Hepatocyte (in vitro differentiated cells): ENCODE measurements around the gene ECT2. TPM values are rescaled to one million over a fixed set of nuclear protein-coding genes. Genes with fewer than 3 reads are reported as not detected.
A peak's percentile ranks its signal among the peaks of the same experiment; 100 is the strongest.

ENCODE experiments used
- DNase-seq: peaks from one replicate; pipeline ENCODE4 v3.0.0-alpha.2; 2016; ENCODE audit warnings: low spot score
- H2AFZ ChIP-seq: fragments of 200-600 bp; sonication (generic); 2 replicates; pipeline ENCODE4 v1.6.0; 2016; ENCODE audit warnings: antibody characterized with exemption, mild to moderate bottlenecking
- H3K27ac ChIP-seq: fragments of 200-600 bp; sonication (generic); 2 replicates; pipeline ENCODE4 v1.5.1; 2016; ENCODE audit warnings: mild to moderate bottlenecking
- H3K27me3 ChIP-seq: fragments of 200-600 bp; sonication (generic); 2 replicates; pipeline ENCODE4 v1.6.1; 2016
- H3K36me3 ChIP-seq: fragments of 200-600 bp; sonication (generic); replicated peaks from 2 replicates; pipeline ENCODE4 v1.5.1; 2016; ENCODE audit warnings: low read depth; ENCODE audit not compliant: insufficient read depth
- H3K4me1 ChIP-seq: fragments of 200-600 bp; sonication (generic); 2 replicates; pipeline ENCODE4 v1.5.1; 2016; ENCODE audit warnings: mild to moderate bottlenecking, moderate library complexity; ENCODE audit not compliant: insufficient read depth
- H3K4me2 ChIP-seq: fragments of 200-600 bp; sonication (generic); 2 replicates; pipeline ENCODE4 v1.6.0; 2016
- H3K4me3 ChIP-seq: fragments of 200-600 bp; sonication (generic); 2 replicates; pipeline ENCODE4 v1.5.1; 2016; ENCODE audit warnings: mild to moderate bottlenecking
- H3K79me2 ChIP-seq: fragments of 200-600 bp; sonication (generic); 2 replicates; pipeline ENCODE4 v1.6.0; 2017; ENCODE audit warnings: mild to moderate bottlenecking
- H3K9me2 ChIP-seq: fragments of 200-600 bp; sonication (generic); replicated peaks from 2 replicates; pipeline ENCODE4 v1.6.0; 2017; ENCODE audit warnings: mild to moderate bottlenecking; ENCODE audit not compliant: insufficient read depth
- H3K9me3 ChIP-seq: fragments of 200-600 bp; sonication (generic); 2 replicates; pipeline ENCODE4 v1.5.1; 2016; ENCODE audit warnings: low read depth, mild to moderate bottlenecking
- H4K20me1 ChIP-seq: fragments of 200-600 bp; sonication (generic); 2 replicates; pipeline ENCODE4 v1.6.0; 2016; ENCODE audit warnings: mild to moderate bottlenecking; ENCODE audit not compliant: insufficient read depth, poor library complexity, severe bottlenecking
- EZH2 ChIP-seq: fragments of 200-600 bp; sonication (generic); IDR thresholded peaks from 2 replicates; pipeline ENCODE4 v1.6.1; 2016; ENCODE audit warnings: antibody characterized with exemption, mild to moderate bottlenecking, borderline replicate concordance
- EZH2phosphoT487 ChIP-seq: fragments of 200-600 bp; sonication (generic); IDR thresholded peaks from one replicate; pipeline ENCODE4 v1.6.1; 2018; ENCODE audit warnings: antibody characterized with exemption, mild to moderate bottlenecking, low read depth, moderate library complexity; ENCODE audit not compliant: unreplicated experiment, severe bottlenecking
- WGBS: methylation state at CpG from one replicate; pipeline ENCODE4 v1.1.6; 2016; ENCODE audit warnings: low lambda C conversion rate; ENCODE audit errors: missing lambda C conversion rate; 5-methylcytosine and 5-hydroxymethylcytosine counted together
- polyA plus RNA-seq: library from polyadenylated mRNA; unstranded; fragments of >200 nt; fragmentation: Nextera tagmentation; extraction: Ambion mirVana; gene quantifications from 2 replicates; pipeline ENCODE4 v1.2.1, GENCODE V29; 2016
- total RNA-seq: library from RNA; depleted of rRNA; stranded (reverse); fragments of >200 nt; gene quantifications from 2 replicates; pipeline ENCODE4 v1.2.3, GENCODE V29; 2014
- TF ChIP-seq, protein P1 (sequence below): fragments of 200-600 bp; sonication (generic); IDR thresholded peaks from 2 replicates; pipeline ENCODE4 v1.5.1; 2016; ENCODE audit warnings: antibody characterized with exemption, mild to moderate bottlenecking; ENCODE audit not compliant: poor library complexity

Gene ECT2
- total and polyA plus RNA-seq, 2 experiments from 2014 or later, result 9.3 to 16.7 TPM

DNA sequence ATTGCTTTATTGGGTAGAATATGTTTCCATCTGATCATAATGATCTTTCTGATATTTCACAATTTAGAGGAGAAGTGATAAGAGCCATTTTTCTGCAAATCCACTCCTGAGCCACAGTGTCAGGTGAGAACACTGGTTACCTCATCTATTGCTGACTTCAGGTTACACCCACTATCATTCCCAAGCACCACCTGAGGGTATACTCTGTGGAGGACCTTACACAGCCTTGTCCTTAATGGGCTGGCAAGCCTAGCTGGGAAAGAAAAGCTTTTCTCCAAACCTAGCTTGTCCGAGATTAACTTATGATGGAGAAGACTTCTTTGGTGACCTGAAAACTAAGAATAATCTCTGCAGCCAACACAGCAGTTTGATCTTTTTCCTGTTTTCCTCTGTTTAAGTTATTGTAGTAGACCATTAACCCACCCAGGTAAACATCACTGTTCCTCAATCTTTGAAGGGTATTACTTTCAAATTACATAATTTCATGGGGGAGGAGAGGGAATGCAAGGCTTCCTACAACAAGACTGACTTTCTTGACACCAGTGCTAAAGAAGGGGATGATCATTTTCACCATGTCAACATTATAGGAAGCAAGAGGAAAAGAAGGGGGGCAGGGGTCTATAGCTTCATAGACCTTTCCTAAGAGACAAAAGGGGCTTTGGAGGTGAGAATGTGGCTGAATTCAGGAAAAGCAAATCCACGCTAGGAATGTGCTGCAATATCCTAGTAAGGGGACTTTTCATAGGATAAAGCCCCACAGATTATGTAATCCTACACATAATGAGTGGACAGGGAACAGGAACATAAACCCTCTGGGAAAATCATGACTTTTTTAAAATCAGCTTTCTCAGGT, 41.4 kb upstream of the ECT2 start:
- Histone ChIP-seq H3K4me1 (no peaks in the 10 kb centered on the region), H3K4me2 (peak overlapping the region; percentile 89), H2AFZ (no peak overlapping the region), H3K27ac (peak overlapping the region; percentile 59), H3K79me2 (peaks cover 10% of the 10 kb centered on the region), H3K36me3 (no peaks in the 10 kb centered on the region), H4K20me1 (no peaks in the 10 kb centered on the region), H3K27me3 (no peaks in the 10 kb centered on the region), H3K4me3 (no peak overlapping the region), H3K9me2 (no peaks in the 10 kb centered on the region), H3K9me3 (no peaks in the 10 kb centered on the region)
- TF ChIP-seq EZH2 (no peak), EZH2phosphoT487 (no peak)
- TF ChIP-seq, protein P1, sequence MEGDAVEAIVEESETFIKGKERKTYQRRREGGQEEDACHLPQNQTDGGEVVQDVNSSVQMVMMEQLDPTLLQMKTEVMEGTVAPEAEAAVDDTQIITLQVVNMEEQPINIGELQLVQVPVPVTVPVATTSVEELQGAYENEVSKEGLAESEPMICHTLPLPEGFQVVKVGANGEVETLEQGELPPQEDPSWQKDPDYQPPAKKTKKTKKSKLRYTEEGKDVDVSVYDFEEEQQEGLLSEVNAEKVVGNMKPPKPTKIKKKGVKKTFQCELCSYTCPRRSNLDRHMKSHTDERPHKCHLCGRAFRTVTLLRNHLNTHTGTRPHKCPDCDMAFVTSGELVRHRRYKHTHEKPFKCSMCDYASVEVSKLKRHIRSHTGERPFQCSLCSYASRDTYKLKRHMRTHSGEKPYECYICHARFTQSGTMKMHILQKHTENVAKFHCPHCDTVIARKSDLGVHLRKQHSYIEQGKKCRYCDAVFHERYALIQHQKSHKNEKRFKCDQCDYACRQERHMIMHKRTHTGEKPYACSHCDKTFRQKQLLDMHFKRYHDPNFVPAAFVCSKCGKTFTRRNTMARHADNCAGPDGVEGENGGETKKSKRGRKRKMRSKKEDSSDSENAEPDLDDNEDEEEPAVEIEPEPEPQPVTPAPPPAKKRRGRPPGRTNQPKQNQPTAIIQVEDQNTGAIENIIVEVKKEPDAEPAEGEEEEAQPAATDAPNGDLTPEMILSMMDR, result no peak
- 82% methylated on average over 2 of the region's 2 CpGs for WGBS
- peak; percentile 21 for DNase-seq

DNA sequence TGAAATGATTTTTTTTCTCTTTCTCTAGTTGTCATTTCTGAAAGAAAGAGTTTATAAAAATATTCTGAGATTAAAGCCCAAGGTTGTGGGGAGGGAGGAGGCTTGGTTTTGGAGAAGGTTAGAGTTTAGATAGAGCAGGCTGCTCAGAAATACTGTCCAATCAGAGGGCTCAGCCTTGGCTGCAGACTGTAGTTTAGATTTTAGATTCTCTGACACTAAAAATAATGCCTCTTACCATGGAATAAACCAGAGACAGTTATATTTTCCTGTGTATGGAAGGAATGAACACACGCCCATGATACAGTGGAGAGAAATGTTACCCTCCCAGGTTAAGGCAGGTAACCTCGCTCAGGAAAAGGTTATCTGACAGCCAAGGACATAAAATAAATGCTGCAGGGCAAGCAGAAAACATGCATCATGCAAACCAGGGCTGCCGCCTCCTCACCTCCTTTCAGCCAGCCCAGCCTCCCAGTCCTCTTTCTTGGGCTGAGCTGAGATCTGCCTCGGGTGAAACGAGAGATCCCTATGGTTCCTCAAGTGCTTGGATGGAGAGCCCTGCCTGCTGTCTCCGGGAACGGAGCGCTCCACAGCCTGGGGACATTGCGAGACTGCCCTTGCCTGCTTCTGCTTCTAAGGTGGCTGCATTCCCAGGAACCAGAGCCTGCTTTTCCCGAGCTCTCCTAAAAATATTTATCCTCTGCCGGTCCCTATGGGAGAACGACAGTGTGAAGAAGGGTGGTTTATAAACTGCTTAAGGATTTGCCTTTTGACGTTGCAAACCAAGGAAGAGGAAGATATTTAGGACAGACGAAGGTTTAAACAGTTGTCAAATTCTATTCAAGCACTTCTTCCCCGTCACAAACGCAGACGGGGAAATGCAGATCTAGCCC, 40.5 kb upstream of the ECT2 start:
- WGBS, result 3% methylated on average over 17 of the region's 17 CpGs
- H4K20me1 ChIP-seq, result no peaks in the 10 kb centered on the region
- no peaks in the 10 kb centered on the region for H3K36me3 ChIP-seq
- peak; percentile 49 for DNase-seq
- no peaks in the 10 kb centered on the region for H3K9me3 ChIP-seq
- H3K79me2 ChIP-seq, result peaks cover 10% of the 10 kb centered on the region
- peak overlapping the region; percentile 72 for H2AFZ ChIP-seq
- TF ChIP-seq, protein P1, result no peak
- TF ChIP-seq EZH2 (no peak), EZH2phosphoT487 (no peak)
- peak overlapping the region; percentile 89 for H3K4me2 ChIP-seq
- peak overlapping the region; percentile 88 for H3K27ac ChIP-seq
- H3K27me3 ChIP-seq, result no peaks in the 10 kb centered on the region
- no peaks in the 10 kb centered on the region for H3K4me1 ChIP-seq
- H3K4me3 ChIP-seq, result peak overlapping the region; percentile 68
- H3K9me2 ChIP-seq, result no peaks in the 10 kb centered on the region

DNA sequence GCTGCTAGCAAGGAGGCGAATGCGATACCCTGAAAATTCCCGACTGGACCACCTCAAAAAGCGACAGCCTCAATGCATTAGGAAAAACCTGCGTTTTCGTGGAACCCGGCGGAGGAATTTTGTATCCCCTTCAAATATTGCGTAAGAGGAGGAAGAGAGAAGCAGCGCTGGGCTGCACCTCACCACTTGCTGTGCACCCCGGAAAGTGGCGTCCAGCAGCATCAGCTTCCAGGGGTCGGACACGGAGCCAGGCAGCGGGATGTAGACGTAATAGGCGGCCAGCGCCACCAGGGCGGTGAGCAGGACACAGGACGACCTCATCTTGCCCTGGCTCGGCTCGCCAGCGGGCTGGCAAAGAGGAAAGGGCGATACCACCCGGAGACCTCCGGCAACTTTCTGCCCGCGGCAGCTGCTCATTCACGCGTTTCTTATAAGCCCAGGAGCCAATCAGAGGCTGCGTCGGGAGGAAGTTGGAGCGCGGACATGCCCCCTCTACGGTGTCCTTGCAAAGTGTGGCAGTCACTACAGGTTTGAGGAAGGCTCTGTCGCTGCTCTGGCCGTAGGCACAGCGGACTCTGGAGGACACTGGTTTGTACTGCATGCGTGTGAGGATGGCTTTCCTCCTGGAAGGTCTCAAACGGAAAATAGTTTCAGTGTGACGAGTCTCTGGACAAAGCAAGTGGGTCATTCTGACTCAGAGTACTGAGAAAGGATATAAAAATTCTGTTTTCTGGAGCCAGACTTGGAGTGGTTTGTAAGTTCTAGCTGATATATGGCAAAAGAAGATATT, 39.7 kb upstream of the ECT2 start, which contains the start of gene NCEH1:
TSS of gene NCEH1 (minus strand) at position 404 of the 790 bp plus-strand sequence. CDS start at position 321, 83 bp downstream.
- TF ChIP-seq, protein P1, result peak; percentile 72
- TF ChIP-seq EZH2phosphoT487 (no peak), EZH2 (no peak)
- 1% methylated on average over 41 of the region's 41 CpGs for WGBS
- H3K36me3 ChIP-seq, result no peaks in the 10 kb centered on the region
- peak within 1 kb of the TSS; percentile 72 for H2AFZ ChIP-seq
- H3K4me3 ChIP-seq, result peak within 1 kb of the TSS; percentile 68
- H3K4me1 ChIP-seq, result no peaks in the 10 kb centered on the region
- no peaks in the 10 kb centered on the region for H4K20me1 ChIP-seq
- peak within 1 kb of the TSS; percentile 89 for H3K4me2 ChIP-seq
- H3K9me3 ChIP-seq, result no peaks in the 10 kb centered on the region
- no peaks in the 10 kb centered on the region for H3K9me2 ChIP-seq
- DNase-seq, result peak; percentile 94
- peaks cover 10% of the 10 kb centered on the region for H3K79me2 ChIP-seq
- H3K27me3 ChIP-seq, result no peaks in the 10 kb centered on the region
- peak within 1 kb of the TSS; percentile 88 for H3K27ac ChIP-seq
